Calu3 (cell line): ENCODE measurements around the gene OR52B4. TPM values are rescaled to one million over a fixed set of nuclear protein-coding genes. Genes with fewer than 3 reads are reported as not detected.

Source experiments
- BruUV-seq: library from RNA; stranded (reverse); fragments of 400-500 nt; replicated peaks from 2 replicates; lab custom pipeline; 2021; lab: Mats Ljungman, UMichigan
- CTCF ChIA-PET: fragments of 300-600 bp; sonication (Branson Sonifier 250); formaldehyde crosslinking; loops from one replicate; lab custom pipeline; 2022; ENCODE audit warnings: antibody characterized with exemption; lab: Charles Lee
- DNase-seq: peaks from one replicate; pipeline ENCODE4 v3.0.0; 2022
- H3K27ac Mint-ChIP-seq: one replicate; pipeline ENCODE4 v1.8.0; 2022; ENCODE audit warnings: mixed read lengths; ENCODE audit not compliant: unreplicated experiment
- H3K27me3 Mint-ChIP-seq: one replicate; pipeline ENCODE4 v1.8.0; 2022; ENCODE audit warnings: mixed read lengths; ENCODE audit not compliant: unreplicated experiment
- H3K36me3 Mint-ChIP-seq: one replicate; pipeline ENCODE4 v1.8.0; 2022; ENCODE audit warnings: mild to moderate bottlenecking, moderate library complexity, mixed read lengths; ENCODE audit not compliant: insufficient read depth, unreplicated experiment
- H3K4me1 Mint-ChIP-seq: one replicate; pipeline ENCODE4 v1.8.0; 2022; ENCODE audit warnings: mild to moderate bottlenecking, low read depth, mixed read lengths; ENCODE audit not compliant: unreplicated experiment
- H3K4me3 Mint-ChIP-seq: one replicate; pipeline ENCODE4 v1.8.0; 2022; ENCODE audit warnings: mild to moderate bottlenecking, low read depth, moderate library complexity, mixed read lengths; ENCODE audit not compliant: unreplicated experiment
- H3K9me3 Mint-ChIP-seq: one replicate; pipeline ENCODE4 v1.8.0; 2022; ENCODE audit warnings: low read depth, mixed read lengths; ENCODE audit not compliant: unreplicated experiment
- CTCF ChIP-seq: fragments of 200-600 bp; IDR thresholded peaks from one replicate; pipeline ENCODE4 v1.8.0; 2022; ENCODE audit warnings: antibody characterized with exemption; ENCODE audit not compliant: unreplicated experiment
- intact Hi-C: fragments of 100-400 bp; cut with micrococcal nuclease; formaldehyde crosslinking; loops from one replicate; pipeline ENCODE4 v1.10.0; 2022; ENCODE audit not compliant: unreplicated experiment
- total RNA-seq: library from RNA; stranded (reverse); gene quantifications from 2 replicates; pipeline ENCODE4 v1.2.3, GENCODE V29; 2022

The OR52B4 gene
- total RNA-seq, 1 experiment from 2014 or later = not detected

GRCh38 chr11:4393209-4393857 lies 25.1 kb upstream of the OR52B4 start, which contains the start of gene TRIM21:
TRIM21 (minus strand) TSS chr11:4393702; CDS start chr11:4390409, 3,293 bp downstream.
- Mint-ChIP-seq H3K36me3 (peaks cover 27% of the 10 kb centered on the region), H3K4me1 (no peaks in the 10 kb centered on the region), H3K9me3 (no peaks in the 10 kb centered on the region), H3K27me3 (peaks cover 11% of the 10 kb centered on the region), H3K4me3 (peak within 1 kb of the TSS; percentile 87), H3K27ac (peak within 1 kb of the TSS; percentile 74)
- no TSS peak for BruUV-seq
- CTCF ChIA-PET = interaction anchor here (0.7 to 1.5 kb wide), 3 partner anchors 100 to 206 kb away, joined by 3 to 8 read pairs (median 4); no protein-coding TSS in a partner anchor
- DNase-seq = peak; percentile 86
- TF ChIP-seq CTCF = no peak
- intact Hi-C loops = loop anchor here (1.0 kb wide), 1 partner anchor 100 kb away; no protein-coding TSS in a partner anchor

- H3K27me3 Mint-ChIP-seq = no peaks in the 10 kb centered on the region
- no peak for TF ChIP-seq CTCF
- CTCF ChIA-PET = no interaction called here
- DNase-seq = no peak
- intact Hi-C loops = no loop called here
- H3K4me3 Mint-ChIP-seq = no peak overlapping the region
- BruUV-seq = no TSS peak
- H3K36me3 Mint-ChIP-seq = peaks cover 24% of the 10 kb centered on the region
- no peaks in the 10 kb centered on the region for H3K9me3 Mint-ChIP-seq
- no peaks in the 10 kb centered on the region for H3K4me1 Mint-ChIP-seq
- H3K27ac Mint-ChIP-seq = no peak overlapping the region
These were observed 20.0 kb upstream of the OR52B4 start for GRCh38 chr11:4388221-4388620.

- intact Hi-C loops = no loop called here
- Mint-ChIP-seq H3K4me3 (no peak overlapping the region), H3K36me3 (peaks cover 11% of the 10 kb centered on the region), H3K9me3 (no peaks in the 10 kb centered on the region), H3K27ac (no peak overlapping the region), H3K4me1 (no peaks in the 10 kb centered on the region), H3K27me3 (no peaks in the 10 kb centered on the region)
- no peak for DNase-seq
- TF ChIP-seq CTCF = no peak
- no TSS peak for BruUV-seq
- CTCF ChIA-PET = no interaction called here
These were observed 18.0 kb upstream of the OR52B4 start for GRCh38 chr11:4385978-4386740.

- H3K4me3 Mint-ChIP-seq = no peak overlapping the region
- H3K27ac Mint-ChIP-seq = no peak overlapping the region
- H3K4me1 Mint-ChIP-seq = no peaks in the 10 kb centered on the region
- CTCF ChIA-PET = no interaction called here
- no peaks in the 10 kb centered on the region for H3K27me3 Mint-ChIP-seq
- no peak for DNase-seq
- intact Hi-C loops = no loop called here
- peaks cover 5% of the 10 kb centered on the region for H3K36me3 Mint-ChIP-seq
- BruUV-seq = no TSS peak
- no peaks in the 10 kb centered on the region for H3K9me3 Mint-ChIP-seq
- TF ChIP-seq CTCF = no peak
These were observed 13.7 kb upstream of the OR52B4 start for GRCh38 chr11:4381901-4382300.
